HG02759 (cell line): ENCODE data around the gene DLGAP4.

Source experiments
- ATAC-seq: cut with Tn5 transposase; IDR thresholded peaks from one replicate; pipeline ENCODE4 v1.9.1; 2021; ENCODE audit warnings: mild to moderate bottlenecking, moderate library complexity; ENCODE audit not compliant: unreplicated experiment

Gene DLGAP4

DNA sequence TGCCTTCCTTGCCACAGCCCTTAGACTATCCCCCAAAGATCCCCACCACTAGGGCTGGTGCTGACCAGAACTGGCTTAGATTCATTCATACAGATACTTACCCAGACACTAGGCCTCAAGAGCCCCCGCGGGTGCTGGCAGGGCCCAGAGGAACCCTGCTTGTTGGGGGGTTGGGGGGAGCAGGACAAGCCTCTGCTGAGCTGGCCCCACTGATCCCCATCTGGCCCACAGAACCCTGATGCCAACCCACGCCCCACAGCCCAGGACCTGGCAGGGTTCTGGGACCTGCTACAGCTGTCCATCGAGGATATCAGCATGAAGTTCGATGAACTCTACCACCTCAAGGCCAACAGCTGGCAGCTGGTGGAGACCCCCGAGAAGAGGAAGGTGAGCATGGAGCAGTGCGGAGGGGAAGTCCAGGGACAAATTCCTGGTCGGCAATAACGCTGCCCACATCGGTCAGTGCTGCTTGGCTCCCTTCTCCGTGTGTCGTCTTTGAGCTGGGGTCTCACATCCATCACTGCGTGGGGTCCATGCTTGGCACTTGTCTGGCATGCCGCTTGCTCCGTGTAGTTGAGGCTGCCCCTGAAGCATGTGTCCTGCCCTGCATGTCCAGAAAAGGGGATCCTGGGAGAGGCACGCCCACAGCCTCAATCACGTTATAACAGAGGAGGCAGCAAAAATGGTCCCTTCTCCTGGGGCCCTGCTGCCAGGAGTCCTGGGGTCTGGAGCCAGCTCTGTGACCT is 219.7 kb downstream of the DLGAP4 start:
- ATAC-seq = no peak

DNA sequence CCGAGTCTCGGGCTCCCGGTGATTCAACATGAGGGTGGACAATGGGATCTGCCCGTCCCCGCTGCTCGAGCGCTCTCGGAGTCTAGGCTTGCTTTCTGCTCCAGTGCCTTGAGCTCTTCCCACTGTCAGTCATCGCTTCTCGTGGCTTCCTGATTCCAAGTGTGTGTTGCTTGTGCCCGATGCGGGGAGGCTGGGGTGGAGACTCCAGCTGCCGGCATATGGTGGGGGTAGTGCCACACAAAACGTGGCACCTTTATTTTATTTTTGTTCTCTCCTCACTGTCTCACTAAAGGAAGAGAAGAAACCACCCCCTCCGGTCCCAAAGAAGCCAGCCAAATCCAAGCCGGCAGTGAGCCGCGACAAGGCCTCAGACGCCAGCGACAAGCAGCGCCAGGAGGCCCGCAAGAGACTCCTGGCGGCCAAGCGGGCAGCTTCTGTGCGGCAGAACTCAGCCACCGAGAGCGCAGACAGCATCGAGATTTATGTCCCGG is 220.4 kb downstream of the DLGAP4 start:
- ATAC-seq = no peak

DNA sequence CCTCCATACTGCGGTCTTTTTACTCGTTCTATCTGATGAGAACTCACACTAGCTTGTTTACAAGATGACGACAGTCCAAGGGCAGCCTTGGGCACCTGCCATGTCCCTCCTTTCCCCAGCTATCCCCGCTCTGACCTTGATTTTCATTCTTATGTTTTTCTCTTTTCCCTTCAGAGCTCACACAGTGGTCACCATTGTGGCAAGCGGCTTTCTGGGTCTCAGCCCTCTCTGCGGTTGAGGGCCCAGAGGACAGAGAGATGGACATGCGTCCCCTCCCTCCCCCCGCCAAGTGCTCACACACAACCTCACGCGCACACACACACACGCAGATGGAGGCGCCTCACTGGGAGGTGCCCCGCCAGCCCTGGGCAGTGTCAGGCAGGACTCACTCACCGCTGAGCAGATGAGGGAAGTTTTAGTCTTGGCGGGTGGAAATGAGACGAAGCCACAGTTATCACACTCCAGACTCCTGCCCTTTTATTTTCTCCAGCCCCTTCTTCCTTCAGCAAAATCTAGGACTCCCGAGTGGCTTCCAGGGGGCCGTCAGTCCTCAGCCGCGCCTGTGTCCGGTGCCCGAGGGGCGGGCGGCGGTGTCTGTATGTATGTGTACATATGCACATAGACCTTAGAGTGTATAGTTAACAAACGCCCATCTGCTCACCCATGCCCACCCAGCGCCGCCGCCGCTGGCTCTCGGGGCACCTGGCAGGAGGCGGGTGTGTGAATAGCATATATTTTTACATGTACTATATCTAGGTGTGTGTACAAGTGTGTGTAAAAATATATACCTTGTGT is 221.4 kb downstream of the DLGAP4 start:
- no peak for ATAC-seq

DNA sequence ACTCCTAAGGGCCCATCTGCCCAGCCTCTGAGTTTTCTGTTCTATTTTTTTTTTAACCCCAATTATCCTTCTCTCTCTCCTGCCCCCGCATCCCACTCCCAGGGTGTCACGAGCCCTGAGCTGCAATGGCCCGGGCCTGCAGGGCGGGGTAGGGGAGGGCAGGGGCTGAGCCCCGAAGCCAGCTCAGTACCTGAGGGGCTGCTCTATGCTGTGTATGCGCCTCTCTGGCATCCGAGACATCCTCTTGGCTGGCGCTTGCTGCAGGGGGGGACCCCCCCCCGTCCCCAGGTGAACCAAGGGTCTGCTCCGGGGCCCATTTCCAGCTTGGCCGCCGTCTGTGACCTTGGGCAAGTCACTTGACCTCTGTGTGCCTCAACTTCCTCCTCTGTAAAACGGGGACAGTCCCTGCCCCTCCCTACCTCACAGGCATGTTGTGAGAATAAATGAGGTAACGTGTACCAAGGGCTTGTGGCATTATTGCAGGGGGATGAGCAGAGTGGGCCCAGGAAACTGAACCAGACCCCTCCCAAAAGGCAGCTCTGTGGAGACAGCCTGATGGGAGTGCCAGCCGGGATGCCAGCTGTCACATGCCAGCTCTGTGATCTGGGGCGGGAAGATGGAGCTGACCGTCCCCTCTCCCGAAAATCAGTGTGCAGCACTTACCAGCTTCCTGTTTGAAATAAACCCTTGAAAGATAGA is 222.2 kb downstream of the DLGAP4 start:
- no peak for ATAC-seq

DNA sequence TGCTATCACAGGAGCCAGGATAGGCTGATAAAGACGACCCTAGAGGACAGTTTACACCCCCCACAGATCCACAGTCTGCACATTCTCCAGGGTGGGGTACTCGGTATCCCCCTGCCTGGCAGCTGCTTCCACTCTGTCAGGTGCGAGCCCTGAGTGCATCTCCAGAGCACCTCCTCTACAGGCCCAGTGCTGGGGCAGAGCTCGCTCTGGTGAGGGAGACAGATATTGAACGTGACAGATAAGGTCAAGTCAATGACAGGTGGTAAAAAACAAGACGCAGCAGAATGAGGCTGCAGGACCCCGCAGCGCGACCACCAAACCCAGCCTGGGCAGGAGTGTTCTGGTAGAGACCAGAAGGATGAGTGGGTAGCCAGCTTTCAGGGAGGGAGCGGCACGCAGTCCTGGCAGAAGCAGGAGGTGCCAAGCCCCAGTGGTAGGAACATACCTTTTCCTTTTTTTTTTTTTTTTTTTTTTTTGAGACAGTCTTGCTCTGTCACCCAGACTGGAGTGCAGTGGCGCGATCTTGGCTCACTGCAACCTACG is 222.8 kb downstream of the DLGAP4 start:
- ATAC-seq = no peak

DNA sequence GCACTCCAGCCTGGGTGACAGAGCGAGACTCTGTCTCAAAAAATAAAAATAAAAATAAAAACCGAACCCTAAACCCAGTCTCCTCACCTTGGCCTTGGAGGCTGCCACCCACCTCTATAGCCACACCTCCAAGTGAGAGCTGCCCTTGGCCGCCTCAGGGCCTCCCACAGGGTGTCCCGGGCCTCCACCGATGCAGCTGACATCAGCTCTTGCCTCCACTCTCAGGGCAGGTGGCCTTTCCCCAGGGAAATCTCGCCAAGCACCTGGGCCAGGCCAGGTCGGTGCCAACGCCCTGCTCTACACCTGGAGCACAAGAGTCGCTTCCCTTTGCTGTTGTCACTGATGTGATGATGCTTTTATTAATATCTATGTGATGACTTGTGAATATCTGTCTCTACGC is 226.2 kb downstream of the DLGAP4 start:
- no peak for ATAC-seq

DNA sequence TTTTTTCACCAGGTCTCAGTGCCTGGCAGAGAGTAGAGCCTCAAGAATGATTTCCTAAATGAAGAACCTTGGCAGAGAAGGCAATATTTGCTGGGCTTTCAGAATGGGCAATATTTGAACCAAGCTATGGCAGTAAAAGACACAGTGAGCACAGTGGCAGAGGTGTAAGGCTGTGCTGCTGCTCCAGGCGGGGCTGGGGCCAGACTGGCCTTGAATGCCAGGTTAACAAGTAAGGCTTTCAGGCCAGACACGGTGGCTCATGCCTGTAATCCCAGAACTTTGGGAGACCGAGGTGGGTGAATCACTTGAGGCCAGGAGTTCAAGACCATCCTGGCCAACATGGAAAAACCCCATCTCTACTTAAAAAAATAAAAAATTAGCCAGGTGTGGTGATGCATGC is 226.7 kb downstream of the DLGAP4 start:
- ATAC-seq = no peak

DNA sequence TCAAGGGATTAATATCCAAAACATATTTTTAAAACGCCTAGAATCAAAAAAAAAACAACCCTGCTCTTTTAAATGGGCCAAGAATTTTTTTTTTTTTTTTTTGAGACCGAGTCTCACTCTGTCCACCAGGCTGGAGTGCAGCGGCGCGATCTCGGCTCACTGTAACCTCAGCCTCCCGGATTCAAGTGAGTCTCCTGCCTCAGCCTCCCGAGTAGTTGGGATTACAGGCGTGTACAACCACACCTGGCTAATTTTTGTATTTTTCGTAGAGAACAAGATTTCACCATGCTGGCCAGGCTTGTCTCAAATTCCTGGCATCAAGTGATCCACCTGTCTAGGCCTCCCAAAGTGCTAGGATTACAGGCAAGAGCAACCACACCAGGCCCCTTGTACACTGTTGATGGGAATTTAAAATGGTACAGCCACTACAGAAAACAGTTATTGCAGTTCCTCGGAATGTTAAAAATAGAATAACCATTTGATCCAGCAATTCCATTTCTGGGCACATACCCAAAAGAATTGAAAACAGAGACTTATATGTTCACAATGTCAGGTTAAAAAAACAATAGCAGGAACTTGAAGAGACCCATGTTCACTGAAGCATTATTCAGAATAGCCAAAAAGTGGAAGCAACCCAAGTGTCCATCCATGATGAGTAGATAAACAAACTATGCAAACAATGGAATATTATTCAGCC is 232.0 kb downstream of the DLGAP4 start:
- ATAC-seq = no peak

DNA sequence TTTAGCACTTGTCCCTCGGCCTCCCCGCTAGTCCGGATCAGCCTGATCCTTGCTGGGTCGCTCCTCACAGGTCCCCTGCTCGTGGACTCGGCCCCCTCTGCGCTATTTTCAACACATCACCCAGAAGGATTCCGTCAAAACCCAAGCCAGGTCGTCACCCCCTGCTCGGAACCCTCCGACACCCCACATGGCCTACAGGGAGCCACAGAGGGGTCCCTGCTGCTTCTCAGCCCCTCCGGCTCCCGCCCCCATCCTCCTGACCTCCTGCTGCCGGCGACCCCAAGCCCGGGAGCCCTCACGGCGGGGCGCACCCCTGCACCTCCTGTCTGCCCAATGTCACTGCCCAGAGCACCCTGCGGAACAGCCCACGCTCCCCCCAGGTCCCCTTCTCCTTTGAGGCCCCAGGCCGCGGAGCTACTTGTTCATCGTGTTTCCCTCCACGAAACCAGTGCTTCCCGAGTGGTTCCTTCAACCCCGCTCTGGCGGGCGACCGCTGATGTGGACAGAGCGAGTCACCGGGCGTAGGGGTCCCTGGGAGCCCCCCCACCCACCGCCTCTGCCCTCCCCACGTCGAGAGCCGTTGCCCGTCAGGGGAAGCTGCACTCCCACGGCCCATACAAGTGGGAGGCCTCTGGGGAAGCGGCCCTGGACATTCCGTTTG is 234.5 kb downstream of the DLGAP4 start:
- no peak for ATAC-seq

DNA sequence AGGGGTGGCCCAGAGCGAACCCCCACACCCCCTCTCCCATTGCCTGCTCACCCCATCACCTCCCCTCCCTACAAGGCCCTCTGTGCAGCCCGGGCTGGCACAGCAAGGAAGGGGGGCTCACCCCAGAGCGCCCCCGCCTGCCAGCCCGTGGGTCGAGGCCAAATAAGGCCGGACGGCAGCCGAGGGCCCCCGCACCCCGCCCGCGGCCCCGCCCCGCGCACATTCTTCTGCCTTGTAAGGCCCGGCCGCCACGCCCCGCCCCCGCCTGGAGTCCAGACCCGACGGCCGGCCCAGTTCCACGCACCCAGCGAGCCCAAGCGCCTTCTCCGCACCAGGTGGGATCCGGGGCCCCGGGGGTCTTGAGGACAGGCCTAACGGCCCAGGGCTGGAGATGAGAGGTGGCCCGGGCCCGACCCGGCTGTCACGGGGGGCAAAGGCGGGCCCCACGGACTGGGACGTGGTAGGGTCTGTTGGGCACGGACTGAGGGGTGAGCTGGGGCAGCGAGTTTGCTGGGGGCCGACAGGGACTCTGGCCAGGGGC is 235.2 kb downstream of the DLGAP4 start, which contains the start of gene MYL9:
MYL9 (plus strand) TSS at position 293 of the 541 bp plus-strand sequence. CDS start 3,366 bp downstream, outside the sequence.
- ATAC-seq = no peak

DNA sequence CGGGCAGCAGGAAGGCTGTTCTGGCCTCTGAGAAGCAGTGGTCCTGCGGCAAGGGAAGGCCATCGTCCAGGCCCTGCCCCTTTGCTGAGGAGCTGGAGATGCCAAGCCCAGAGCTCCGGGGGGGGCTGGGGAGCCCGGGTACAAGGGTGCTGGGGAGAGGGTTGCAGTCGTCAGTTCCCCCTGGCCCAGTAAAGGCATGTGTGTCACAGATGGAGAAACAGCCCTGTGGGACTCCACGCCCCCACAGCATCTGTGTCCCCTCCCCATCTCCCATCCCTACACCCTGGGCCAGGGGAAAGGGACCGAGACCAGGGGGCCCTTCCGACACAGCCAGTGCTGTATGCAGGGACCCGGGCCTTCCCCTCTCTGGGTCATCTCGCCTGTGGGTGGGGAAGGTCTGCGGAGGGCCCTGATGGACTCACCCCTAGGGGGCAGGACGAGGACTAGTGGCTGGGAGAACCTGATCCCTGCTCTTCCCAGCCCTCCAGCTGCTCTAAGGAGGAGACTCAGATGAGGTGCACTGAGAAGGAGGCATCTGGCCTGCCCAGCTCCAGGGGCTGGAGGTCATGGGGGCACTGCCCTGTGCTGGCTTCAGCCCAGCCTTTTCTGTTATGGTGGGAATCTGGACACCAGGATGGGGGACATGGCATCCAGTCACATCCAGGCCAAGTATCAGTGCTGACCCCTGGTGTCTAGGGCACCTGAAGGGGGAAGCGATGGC is 235.8 kb downstream of the DLGAP4 start:
- no peak for ATAC-seq

DNA sequence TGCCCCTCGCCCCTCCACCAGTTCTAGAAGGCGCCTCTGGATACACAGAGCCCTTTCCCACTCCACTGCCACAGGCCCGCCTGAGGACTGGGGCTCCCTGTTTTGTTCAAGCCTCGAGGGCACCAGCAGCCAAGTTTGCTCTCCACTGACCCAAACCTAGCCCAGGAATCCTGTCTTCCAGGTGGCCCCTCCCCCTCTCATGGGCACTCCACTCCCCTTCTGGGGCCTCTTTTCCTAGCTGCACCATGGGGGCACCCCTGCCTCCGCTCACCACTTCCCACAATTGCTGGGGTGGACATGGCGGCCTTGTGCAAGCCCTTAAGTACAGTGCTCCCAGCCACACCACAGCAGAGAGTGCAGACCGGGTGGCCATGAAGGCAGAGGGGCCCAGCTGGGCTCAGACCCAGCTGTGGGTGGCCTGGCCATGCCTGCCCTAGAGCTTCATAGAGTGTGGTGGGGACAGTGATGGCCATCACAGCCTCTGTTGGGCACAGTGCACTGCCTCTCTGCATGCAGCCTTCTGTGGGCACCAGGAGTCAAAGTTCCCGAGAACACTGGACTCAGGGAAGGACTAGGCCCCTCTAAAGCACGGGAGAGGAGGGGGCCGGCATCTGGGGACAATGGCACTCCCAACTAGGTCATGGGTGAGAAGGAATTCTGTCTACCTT is 236.5 kb downstream of the DLGAP4 start:
- ATAC-seq = no peak

DNA sequence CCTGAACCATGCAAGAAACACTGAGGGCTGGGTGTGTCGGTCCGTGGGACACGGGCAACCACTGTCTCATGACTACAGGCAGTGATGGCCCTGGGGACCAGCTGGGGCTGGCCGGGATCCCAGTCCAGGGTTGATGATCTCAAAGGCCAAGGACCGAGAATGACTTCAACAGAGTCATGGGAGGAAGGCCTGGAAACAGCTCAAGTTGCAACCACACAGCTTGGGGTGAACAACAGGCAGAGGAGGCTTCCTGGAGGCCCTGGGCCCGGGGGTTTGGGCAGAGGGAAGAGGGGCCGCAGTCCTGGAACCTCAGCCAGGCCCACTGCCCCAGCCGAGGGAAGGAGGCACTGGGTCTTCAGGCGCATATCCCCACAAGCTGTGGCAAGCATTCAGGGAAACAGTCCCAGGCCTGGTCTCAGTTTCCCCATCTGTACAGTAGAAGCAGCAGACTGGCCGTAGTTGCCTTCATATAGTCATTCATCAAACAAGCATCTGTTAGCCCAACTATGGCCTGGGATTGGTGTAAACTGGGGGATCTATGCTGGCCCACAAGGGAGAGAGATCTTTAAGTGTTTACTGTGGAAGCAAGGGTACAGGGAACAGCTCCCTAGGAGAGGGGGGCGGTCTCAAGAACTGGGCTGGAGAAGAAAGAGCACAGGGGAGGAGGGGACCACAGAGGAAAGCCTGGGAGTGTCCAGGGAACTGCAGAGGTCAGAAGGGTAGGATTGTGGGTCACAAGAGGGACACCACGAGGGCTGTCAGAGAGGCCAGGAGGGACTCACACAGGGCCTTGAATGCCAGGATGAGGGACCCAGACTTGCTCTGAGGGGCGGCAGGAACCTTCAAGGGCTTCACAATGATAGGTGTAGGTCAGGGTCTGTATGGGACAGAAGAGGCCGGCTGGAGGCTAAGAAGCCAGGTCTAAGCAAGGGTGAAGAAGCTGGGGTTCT is 237.3 kb downstream of the DLGAP4 start:
- ATAC-seq = no peak

DNA sequence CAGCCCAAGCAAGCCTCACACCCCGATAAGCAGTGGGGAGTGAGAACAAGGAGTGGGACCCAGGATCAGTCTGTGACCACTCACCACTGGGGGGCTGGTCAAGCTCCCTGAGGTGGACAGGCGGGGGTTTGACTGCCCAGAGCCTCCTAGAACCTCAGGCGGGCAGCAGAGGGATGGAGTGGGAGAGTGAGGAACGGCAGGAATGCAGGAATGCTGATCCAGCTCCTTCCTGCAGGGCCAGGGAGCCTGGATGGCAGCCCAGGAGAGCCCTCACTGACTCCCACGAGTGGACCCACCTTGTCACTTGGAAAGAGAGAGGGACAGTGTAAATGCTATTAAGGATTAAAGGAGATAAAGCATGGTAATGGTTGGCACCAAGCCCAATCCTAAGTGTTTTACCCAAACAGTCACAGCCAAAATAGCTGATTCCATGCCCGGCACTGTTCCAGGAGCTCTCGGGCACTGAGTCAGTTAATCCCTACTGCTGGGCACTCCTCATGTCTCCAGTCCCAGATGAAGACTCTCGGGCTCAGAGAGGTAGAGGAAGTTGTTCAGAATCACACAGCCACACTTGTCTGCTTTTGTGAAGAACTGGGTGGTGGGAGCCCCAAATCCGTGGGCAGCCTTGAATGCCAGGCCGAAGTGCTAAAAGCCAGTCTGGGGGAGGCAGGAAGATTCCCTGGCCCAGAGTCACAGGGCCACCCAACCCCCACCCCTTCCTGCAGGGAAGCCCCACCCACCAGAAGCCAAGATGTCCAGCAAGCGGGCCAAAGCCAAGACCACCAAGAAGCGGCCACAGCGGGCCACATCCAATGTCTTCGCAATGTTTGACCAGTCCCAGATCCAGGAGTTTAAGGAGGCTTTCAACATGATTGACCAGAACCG is 238.2 kb downstream of the DLGAP4 start:
- no peak for ATAC-seq

DNA sequence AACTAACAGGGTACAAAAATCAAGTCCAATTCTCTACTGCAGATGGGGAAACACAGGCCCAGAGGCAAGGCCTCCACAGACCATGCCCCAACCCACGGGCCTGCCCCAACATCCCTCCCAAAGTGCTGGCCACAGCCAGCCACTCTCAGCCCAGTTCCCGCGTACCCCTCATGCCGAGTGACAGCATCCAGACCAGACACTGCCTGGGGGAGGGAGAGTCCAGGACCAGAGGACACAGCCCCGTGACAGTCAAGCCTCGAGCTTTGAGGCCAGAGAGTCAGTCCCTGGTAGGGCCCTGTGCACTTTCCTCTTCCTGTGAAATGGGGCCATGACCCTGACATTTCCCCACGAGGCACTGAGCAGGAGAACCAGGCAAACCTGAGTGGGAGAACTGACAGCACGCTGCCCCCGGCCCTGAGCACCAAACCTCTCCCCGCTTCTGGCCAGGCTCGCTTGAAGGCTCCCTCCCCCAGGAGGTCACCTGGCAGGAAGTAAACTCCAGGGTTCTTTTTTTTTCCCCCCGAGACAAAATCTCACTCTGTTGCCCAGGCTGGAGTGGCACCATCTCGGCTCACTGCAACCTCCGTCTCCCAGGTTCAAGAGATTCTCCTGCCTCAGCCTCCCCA is 240.1 kb downstream of the DLGAP4 start:
- ATAC-seq = no peak
